OCI-LY7 (cell line): ENCODE results near the gene LINGO4. TPM values are rescaled to one million over a fixed set of nuclear protein-coding genes. Genes with fewer than 3 reads are reported as not detected.

Experiments
- BruUV-seq: library from RNA; stranded (reverse); fragments of 400-500 nt; replicated peaks from 2 replicates; lab custom pipeline; 2021; lab: Mats Ljungman, UMichigan
- CTCF ChIA-PET: fragments of 300-600 bp; sonication (Branson Sonifier 250); formaldehyde crosslinking; loops from one replicate; lab custom pipeline; 2022; ENCODE audit warnings: antibody characterized with exemption; ENCODE audit not compliant: unreplicated experiment; lab: Charles Lee
- POLR2A ChIA-PET: fragments of 300-600 bp; sonication (Branson Sonifier 250); formaldehyde crosslinking; loops from one replicate; lab custom pipeline; 2022; ENCODE audit warnings: antibody characterized with exemption; lab: Charles Lee
- DNase-seq: peaks from one replicate; pipeline ENCODE4 v3.0.0-alpha.2; 2015; ENCODE audit warnings: low spot score
- H2AFZ ChIP-seq: fragments of 200-600 bp; sonication (generic), shearing (Covaris generic); 2 replicates; pipeline ENCODE4 v1.6.1; 2014; ENCODE audit warnings: mild to moderate bottlenecking, antibody characterized with exemption, low read length, moderate library complexity
- H3K27ac ChIP-seq: fragments of 200-600 bp; sonication (generic); 2 replicates; pipeline ENCODE4 v1.5.1; 2014; ENCODE audit warnings: mixed run types, low read depth, mild to moderate bottlenecking, moderate library complexity, low read length, inconsistent platforms; ENCODE audit not compliant: poor library complexity, severe bottlenecking
- H3K36me3 ChIP-seq: fragments of 200-600 bp; sonication (generic); 2 replicates; pipeline ENCODE4 v1.6.1; 2014; ENCODE audit warnings: mild to moderate bottlenecking, antibody characterized with exemption, low read length, moderate library complexity, mixed read lengths; ENCODE audit not compliant: insufficient read depth
- H3K4me1 ChIP-seq: fragments of 200-600 bp; sonication (generic); 2 replicates; pipeline ENCODE4 v1.5.1; 2014; ENCODE audit warnings: mild to moderate bottlenecking, low read length; ENCODE audit not compliant: insufficient read depth, poor library complexity, severe bottlenecking
- H3K4me2 ChIP-seq: fragments of 200-600 bp; sonication (generic); 2 replicates; pipeline ENCODE4 v1.6.1; 2014; ENCODE audit warnings: mild to moderate bottlenecking, low read length
- H3K4me3 ChIP-seq: fragments of 200-600 bp; sonication (generic); 2 replicates; pipeline ENCODE4 v1.5.1; 2014; ENCODE audit warnings: mild to moderate bottlenecking, low read depth, low read length; ENCODE audit not compliant: poor library complexity, severe bottlenecking
- H3K79me2 ChIP-seq: fragments of 200-600 bp; sonication (generic); 2 replicates; pipeline ENCODE4 v1.6.1; 2016; ENCODE audit warnings: low read depth, mild to moderate bottlenecking, low read length, moderate library complexity, mixed read lengths; ENCODE audit not compliant: insufficient read depth
- H3K9me2 ChIP-seq: fragments of 200-600 bp; sonication (generic); 2 replicates; pipeline ENCODE4 v1.6.1; 2016; ENCODE audit warnings: mild to moderate bottlenecking, low read length, mixed read lengths; ENCODE audit not compliant: insufficient read depth
- H3K9me3 ChIP-seq: fragments of 200-600 bp; sonication (generic); 2 replicates; pipeline ENCODE4 v1.6.1; 2014; ENCODE audit warnings: mild to moderate bottlenecking, mixed run types, low read length, mixed read lengths
- H4K20me1 ChIP-seq: fragments of 200-600 bp; sonication (generic); 2 replicates; pipeline ENCODE4 v1.6.1; 2014; ENCODE audit warnings: mild to moderate bottlenecking, antibody characterized with exemption, low read length, moderate library complexity, mixed read lengths; ENCODE audit not compliant: insufficient read depth
- CTCF ChIP-seq: fragments of 200-600 bp; sonication (generic); conservative IDR thresholded peaks from 2 replicates; pipeline ENCODE4 v1.5.1; 2014; ENCODE audit warnings: mild to moderate bottlenecking, antibody characterized with exemption, low read length, moderate library complexity, mixed read lengths
- EZH2phosphoT487 ChIP-seq: fragments of 200-600 bp; sonication (generic); IDR thresholded peaks from 2 replicates; pipeline ENCODE4 v1.6.1; 2018; ENCODE audit warnings: low read depth, borderline replicate concordance, mild to moderate bottlenecking, mixed run types, antibody characterized with exemption, low read length, moderate library complexity, mixed read lengths
- intact Hi-C: fragments of 100-400 bp; cut with micrococcal nuclease; formaldehyde crosslinking; loops from one replicate; pipeline ENCODE4 v1.10.0; 2022; ENCODE audit not compliant: unreplicated experiment
- total RNA-seq, 2 experiments: library from RNA; depleted of rRNA in 1 of 2; stranded (reverse); fragments of >200 nt in 1 of 2; shearing (Covaris generic) in 1 of 2; gene quantifications; 2 replicates each; pipeline ENCODE4 v1.2.3, GENCODE V29; 2014 to 2022

Gene LINGO4
- total RNA-seq, 2 experiments from 2014 or later: not detected

GRCh38 chr1:151853411-151853943, 48.3 kb upstream of the LINGO4 start, which contains the start of gene THEM5:
Gene THEM5 (minus strand): TSS chr1:151853712. CDS start chr1:151853565, 147 bp downstream.
- Histone ChIP-seq H3K36me3 (no peaks in the 10 kb centered on the region), H3K4me3 (no peak within 1 kb of the TSS), H3K4me2 (no peak within 1 kb of the TSS), H4K20me1 (no peaks in the 10 kb centered on the region), H3K9me3 (no peaks in the 10 kb centered on the region), H2AFZ (no peak within 1 kb of the TSS), H3K27ac (no peak within 1 kb of the TSS), H3K79me2 (no peaks in the 10 kb centered on the region), H3K9me2 (no peaks in the 10 kb centered on the region), H3K4me1 (no peaks in the 10 kb centered on the region)
- no peak for TF ChIP-seq EZH2phosphoT487
- TF ChIP-seq CTCF: 0 out of 2 replicates have a peak, but pooled peaks have one; percentile 21
- intact Hi-C loops: no loop called here
- no peak for DNase-seq
- CTCF ChIA-PET: no interaction called here
- POLR2A ChIA-PET: interaction anchor here (0.5 to 0.6 kb wide), 2 partner anchors 13 to 162 kb away, joined by 3 to 5 read pairs; no protein-coding TSS in a partner anchor
- BruUV-seq: no TSS peak

- no peaks in the 10 kb centered on the region for H3K4me1 ChIP-seq
- DNase-seq: no peak
- H4K20me1 ChIP-seq: no peaks in the 10 kb centered on the region
- no TSS peak for BruUV-seq
- no peaks in the 10 kb centered on the region for H3K36me3 ChIP-seq
- ChIA-PET POLR2A (interaction anchor here (1.4 kb wide), 1 partner anchor 13 kb away, joined by 4 read pairs; no protein-coding TSS in a partner anchor), CTCF (no interaction called here)
- H3K79me2 ChIP-seq: no peaks in the 10 kb centered on the region
- no peak overlapping the region for H2AFZ ChIP-seq
- no peak overlapping the region for H3K4me3 ChIP-seq
- no peak for TF ChIP-seq EZH2phosphoT487
- TF ChIP-seq CTCF: no peak
- no peak overlapping the region for H3K27ac ChIP-seq
- intact Hi-C loops: no loop called here
- H3K4me2 ChIP-seq: no peak overlapping the region
- no peaks in the 10 kb centered on the region for H3K9me3 ChIP-seq
- H3K9me2 ChIP-seq: no peaks in the 10 kb centered on the region
Observed at GRCh38 chr1:151852733-151853132, 47.5 kb upstream of the LINGO4 start.

- intact Hi-C loops: no loop called here
- CTCF ChIA-PET: no interaction called here
- Histone ChIP-seq H3K79me2 (no peaks in the 10 kb centered on the region), H3K9me2 (no peaks in the 10 kb centered on the region), H3K4me2 (no peak overlapping the region), H3K36me3 (no peaks in the 10 kb centered on the region), H3K4me3 (no peak overlapping the region), H3K9me3 (no peaks in the 10 kb centered on the region), H2AFZ (no peak overlapping the region), H3K4me1 (no peaks in the 10 kb centered on the region), H3K27ac (no peak overlapping the region), H4K20me1 (no peaks in the 10 kb centered on the region)
- POLR2A ChIA-PET: interaction anchor here (1.4 kb wide), 1 partner anchor 14 kb away, joined by 4 read pairs; no protein-coding TSS in a partner anchor
- TF ChIP-seq CTCF (no peak), EZH2phosphoT487 (no peak)
- no peak for DNase-seq
- no TSS peak for BruUV-seq
Observed at GRCh38 chr1:151851886-151852285, 46.7 kb upstream of the LINGO4 start.
